ENCODE data around the gene FMNL3.

FMNL3 gene

DNA sequence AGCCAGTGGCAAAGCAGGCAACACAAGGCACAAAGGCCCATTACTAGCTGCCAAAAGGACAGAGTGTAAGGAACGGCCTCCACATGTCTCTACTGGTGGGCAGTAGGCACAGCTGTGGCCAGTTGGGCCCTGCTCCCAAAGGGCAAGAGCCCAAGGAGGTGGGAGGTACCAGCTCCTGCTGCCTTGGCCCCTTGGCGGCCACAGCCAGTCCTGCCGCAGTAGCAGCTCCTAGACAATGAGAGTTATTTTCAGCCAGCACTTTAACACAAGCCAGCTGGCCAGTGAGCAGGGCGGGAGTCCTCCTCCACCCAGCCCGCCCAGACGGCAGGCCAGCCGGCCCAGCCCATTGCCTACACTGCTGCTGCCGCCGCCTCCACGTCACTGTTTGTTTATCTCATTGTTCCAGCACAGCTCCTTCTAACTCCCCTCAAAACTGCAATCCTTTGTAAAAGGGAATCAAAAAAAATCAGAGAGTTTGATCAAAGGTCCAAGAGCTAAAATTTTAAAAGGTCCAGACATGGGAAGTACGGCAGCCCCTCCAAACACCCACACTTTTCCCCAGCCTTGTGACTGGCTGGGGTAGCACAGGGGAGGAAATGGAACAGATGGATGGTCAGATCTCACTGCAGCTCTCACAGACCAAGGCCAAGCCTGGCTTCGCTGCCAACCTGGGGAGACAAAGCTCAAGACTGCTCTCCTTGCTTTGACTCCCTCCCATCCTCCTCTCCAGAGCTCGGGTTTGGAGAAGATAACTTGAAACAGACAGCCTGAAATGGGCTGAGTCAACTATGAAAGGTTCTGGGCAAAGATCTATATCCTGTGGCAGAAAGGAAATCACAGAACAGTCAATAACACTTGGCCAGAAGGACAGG is 33.5 kb downstream of the FMNL3 start:
- peak; percentile 86 for DNase-seq

DNA sequence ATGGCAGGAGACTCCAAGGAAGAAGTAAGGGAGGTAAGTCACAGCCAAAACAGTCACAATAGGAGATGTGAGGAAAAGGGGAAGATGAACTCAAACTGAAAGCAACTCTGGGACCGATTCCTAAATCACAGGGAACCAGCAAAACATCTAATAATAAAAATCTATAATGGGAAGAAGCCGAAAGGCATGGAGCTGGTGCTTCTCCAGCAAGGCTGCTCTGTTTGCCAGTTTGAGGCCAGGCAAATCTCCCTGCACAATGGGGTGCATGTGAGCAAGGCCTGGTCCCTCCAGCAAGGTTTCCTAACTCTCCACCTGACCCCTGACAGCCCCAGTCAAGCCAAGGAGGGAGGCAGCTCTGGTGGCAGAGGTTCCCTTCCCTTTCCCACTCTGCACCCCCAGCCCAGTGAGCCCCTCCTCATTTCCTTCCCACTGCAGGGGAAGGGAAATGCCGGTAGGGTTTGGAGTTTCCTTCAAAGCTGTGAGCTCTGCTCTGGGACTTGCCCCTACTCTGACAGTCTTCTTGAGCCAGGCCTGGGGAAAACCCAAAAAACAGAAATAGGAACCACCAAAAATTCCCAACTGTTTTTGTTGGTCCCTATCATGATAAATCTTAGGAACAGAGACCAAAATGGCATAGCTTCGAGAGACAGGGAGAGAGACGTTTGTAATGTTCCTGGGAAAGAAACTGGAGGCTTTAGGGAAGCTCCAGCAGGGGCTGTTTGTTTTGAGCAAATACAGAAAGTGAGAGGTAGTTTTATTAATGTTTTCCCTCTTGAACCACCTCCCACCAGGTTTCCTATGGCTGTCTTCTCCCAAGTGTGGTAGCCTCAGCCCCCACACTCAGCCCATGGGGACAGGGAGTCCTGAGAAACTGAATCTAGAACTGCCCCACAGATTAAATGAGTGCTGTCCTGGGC is 34.6 kb downstream of the FMNL3 start:
- DNase-seq = no peak

DNA sequence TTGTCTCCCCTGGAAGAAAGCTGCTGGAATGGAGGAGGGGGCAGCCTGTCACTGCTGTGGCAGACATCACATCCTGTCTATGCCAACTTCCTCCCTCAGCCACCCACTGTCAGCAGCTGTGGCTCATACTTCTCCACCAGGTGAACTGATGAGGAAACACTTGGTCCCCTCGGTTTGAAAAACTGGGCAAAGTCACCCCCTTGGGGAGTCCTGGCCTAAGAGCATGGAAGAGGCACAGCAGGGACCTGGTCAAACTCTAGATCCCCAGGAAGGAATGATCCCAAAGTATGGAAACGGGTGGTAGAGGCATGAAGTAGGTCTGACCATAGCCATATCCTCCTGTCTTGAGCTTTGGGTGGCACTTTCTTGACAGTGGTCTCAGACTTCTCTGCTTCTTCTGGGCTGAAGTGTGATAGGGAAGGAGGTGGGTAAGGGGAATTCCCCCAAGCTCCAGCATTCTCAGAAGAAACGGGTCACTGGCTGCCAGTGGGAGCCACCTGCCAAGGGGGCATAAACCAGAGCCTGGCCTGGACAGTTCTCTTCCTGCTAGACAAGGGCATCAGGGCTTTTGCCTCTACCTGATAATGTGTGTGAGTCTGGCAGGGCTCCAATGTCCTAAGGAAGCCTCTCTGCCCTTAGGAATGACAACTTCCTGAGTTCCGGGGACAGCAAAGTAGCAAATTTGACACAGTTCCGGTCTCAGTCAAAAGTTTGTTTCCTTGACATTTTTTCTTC is 36.0 kb downstream of the FMNL3 start:
- no peak for DNase-seq

DNA sequence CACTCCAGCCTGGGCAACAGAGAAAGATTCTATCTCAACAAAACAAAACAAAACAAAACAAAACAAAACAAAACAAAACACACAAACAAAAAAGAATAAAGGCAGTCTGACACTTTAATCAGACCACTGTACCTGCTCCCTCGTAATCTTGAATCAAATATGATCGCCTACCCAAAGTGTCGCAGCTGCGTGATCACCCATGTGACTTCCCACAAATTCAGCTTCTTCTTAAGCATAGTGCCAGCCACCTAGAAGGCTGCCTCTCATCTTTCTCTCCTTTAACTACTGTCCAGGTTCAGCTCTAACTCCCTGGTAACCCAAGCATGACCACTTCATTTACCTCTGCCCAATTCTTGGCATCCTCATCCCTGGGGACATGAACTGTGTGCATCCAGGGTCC is 37.4 kb downstream of the FMNL3 start:
- DNase-seq = no peak

DNA sequence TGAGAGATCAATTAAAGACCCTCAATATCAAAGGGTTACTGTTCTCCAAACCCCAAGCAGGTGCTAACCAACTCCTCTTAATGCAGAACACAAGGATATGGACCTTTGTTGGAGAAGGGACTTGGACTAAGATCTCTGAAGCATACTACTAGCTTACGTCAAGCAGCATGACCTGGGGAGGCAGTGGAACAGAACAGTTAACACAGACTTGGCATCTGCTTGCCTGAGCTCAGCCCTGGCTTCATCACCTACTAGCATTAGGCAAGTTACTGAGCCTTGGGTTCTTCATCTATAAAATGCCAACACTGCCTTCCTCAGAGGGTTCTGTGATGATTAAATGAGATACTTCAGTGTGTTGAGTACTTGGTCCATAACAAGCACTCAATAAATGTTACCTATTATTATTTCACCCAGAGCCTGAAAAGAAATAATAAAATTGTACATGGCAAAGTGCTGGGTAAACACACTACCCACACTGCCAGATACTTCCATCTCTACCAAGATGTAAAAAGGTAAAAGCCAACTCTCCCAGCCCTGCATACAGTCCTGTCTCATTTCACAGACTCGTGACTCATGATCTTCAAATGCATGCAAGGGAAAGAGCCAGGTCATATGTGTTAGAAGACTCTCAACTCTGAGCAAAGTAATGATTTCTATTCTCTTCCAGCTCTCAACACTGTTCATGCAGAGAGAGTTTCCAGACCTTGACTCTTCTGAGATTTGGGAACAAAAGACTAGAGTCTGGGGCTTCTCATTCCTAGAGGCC is 39.7 kb downstream of the FMNL3 start:
- peak; percentile 45 for DNase-seq

DNA sequence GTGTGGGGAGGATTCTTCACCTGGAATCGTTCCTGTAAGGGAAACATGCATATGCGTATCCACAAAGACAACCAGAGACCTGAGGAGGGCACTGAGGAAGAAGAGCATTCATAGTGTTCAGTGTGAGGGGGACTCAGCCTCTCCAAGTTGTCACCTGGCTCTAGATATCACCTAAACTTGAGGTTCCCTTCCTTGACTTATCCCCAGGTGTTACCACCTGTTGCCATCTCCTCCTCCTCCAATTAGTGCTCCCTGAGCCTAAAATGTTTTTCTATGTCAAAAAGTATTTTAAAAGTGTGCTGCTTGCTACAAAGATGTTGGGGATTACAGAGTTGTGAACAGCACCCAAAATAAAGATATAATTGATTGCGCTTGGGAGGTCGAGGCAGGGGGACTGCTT is 41.0 kb downstream of the FMNL3 start:
- DNase-seq = no peak

DNA sequence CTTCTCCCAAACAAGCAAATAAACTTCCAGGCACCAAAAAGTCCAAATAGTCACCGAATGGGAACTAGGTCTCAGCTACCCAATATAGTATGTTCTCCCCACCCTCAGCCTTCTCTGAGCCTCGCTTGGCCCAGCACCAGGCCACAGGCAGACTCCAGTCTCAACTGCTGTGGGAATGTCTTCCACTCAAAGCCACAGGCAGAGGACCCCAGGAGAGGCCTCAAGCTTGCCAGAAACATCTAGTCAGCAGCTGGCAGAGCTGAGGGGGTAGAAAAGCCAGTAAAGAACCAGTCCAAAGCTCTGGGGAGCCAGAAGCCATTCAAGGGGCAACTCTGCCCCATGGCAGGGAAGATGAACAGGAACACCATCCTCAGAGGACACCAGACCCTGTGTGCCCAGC is 41.8 kb downstream of the FMNL3 start:
- DNase-seq = no peak

DNA sequence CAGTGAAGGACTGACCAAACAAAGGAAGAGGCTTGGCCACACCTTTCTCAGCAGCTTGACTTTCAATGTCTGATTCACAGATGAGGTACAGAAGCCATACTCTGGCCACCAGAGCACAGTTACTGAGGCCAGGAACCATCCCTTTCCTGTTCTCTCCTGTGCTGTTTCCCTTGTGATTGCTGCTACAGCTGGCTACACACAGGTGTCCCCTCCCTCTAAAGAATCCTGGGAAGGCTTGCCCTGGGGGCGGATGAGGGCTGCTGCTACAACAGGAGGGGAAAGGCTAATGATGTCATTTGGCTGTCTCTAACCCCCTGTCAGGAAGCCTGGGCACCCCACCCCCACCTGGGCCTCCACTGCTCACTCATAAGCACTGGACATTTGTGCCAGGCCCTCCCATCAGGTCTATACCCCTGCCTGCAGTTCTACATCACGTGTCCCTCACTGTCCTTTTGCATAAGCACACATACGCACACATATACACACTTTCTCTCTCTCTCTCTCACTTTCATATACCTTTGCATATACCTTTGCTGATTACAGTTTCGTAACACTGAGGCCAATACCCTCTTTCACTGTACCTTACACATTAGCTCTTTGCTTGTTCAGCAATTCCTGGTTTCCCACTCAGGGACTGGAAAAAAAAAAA is 42.5 kb downstream of the FMNL3 start:
- DNase-seq = no peak

DNA sequence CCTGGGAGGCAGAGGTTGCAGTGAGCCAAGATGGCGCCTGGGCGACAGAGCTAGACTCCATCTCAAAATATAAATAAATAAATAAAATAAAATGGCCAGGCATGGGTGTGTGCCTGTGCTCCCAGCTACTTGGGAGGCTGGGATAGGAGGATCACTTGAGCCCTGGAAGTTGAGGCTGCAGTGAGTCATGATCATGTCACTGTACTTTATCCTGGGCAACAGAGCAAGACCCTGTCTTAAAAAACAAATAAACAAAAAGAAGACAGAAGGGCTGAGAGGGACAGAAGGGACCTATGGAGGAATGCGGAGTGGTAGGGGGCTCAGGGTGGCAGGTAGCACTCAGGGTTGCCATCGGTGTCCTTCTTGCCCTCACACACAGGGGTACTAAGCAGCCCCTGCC is 43.0 kb downstream of the FMNL3 start:
- no peak for DNase-seq

DNA sequence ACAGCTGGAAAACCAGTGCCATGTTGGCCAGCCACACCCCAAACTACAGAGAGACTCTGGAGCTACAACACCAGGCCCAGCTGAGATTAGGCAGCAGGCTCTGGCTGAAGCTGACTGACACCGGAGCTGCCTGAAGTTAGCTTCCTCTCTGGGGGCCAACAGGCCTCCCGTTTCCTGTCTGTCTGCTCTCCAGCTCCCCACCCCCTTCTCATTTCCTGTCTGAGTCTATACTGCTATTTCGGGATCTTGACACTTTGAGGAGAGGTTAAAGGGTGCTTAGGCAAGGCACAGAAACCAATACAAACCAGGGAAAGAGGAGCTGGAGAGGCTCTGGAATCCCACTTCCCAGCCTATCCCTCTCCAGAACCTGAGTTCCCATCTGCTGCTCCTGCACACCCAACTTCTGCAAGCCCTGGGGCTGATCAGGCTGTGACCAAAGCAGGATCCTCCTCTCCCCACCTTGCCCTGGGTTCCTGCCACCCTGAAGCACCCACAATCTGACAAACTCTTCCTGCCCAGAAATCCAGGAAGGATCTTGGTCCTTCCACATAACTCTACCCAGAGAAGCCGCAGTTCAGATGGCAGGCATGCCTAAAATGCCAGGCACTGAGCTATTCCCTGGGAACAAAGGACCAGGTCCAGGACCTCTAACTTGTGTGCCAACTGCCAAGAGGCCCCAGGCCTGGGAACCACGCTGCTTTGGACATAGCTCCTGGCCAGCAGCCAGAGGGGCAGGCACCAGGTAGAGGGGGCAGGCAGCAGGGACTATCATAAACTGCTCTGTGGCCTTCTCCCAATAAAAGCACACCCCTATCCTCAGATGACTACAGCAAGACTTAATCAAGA is 44.0 kb downstream of the FMNL3 start:
- peak; percentile 92 for DNase-seq

DNA sequence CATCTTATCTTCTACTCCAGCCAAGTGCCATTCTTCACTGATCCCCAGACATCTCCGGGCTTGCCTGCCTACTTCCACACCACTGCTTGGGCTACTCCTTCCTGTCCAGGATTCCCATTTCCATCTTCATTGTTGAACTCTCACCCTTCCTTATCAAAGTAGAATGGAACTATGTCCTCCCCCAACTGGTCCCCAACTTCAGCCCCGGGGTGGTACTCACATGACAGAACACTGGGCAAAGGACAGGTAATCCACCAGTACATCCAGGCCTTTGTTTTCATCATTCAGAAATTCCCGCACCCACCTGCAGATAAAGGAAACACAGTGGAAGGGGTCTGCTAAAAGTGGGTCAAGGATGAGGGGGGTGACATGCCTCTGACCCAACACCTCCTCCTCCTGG is 45.5 kb downstream of the FMNL3 start:
- DNase-seq = no peak

DNA sequence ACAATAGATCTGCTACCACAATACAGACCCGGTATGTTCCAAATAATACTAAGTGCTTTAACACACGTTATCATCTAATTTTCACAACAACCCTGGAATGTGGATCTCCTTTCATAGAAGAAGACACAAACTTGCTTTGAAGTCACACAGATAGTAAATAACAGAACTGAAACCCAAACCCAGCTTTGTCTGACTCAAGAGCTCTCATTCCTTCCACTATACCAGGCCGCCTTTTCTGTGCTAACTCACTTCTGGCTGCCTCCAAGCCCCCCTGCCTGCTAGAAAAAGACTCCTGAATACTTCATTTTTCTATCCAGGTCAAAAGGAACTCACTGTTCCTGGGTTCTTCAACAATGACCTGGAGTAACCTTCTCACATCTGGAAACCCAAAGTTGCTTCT is 46.0 kb downstream of the FMNL3 start:
- no peak for DNase-seq

DNA sequence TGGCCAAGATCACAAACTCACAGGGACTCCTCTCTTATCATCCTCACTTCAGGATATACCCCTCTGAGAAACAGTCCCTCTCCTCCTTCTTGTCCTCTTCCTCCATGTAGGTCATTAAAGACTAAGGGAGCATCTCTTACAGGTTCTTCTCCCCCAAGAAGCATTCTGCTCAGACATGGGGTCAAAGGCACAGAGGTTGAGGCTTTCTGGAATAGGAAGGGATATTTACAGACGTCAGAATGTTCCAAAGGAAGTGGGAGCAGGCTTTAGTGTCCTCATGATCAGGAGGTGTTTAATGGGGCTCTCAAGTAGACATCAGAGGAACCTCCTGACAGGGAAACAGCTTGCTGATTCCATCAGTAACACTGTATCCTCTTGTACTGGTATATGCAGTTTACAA is 47.5 kb downstream of the FMNL3 start:
- DNase-seq = no peak

DNA sequence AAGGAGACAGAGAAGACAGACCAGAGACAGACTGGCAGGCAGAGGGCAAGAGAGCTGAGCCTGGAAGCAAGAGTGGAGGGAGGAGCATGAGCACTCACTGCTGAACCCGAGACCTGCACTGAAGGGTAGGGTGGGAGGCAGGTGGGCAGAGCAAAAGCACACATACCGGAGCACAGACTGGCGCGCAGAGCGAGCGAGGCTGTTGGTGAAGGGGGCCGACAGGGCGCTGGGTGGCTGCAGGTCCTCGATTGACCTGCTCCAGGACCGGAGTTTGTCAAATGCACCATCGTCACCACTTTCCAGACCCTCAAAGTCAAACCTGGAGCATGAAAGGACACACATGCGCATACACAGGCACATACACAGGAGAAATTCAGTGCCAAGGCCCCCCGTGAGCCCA is 48.9 kb downstream of the FMNL3 start:
- no peak for DNase-seq

DNA sequence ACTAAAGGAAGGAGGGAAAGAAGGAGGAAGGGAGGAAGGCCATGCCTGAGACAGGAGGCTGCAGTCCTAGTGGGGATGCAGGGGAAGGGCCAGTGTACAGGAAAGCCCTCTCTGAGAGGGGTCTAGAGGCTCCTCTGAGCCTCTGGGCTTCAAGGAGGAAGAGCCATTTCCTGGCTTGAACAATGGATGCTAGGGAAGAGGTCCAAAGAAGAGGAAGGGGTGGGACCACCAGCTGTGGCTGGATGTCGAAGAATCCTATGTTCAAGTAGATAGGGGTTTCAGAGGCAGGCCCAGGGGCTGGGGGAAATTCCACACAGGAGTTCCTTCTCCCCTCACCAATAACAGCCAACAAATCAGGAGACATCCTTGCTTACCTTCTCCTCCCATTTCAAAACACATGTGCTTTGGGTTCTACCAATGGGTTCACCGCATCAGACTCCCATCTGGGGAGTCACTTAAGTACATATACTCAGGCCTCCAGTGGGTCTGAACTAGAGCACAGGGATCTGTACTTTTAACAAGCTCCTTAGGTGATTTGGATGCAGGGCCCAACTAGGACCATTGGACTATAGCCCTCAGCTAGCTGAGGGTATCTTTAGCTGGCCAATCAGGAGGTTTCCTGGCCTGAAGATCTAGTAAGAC is 51.5 kb downstream of the FMNL3 start:
- no peak for DNase-seq

DNA sequence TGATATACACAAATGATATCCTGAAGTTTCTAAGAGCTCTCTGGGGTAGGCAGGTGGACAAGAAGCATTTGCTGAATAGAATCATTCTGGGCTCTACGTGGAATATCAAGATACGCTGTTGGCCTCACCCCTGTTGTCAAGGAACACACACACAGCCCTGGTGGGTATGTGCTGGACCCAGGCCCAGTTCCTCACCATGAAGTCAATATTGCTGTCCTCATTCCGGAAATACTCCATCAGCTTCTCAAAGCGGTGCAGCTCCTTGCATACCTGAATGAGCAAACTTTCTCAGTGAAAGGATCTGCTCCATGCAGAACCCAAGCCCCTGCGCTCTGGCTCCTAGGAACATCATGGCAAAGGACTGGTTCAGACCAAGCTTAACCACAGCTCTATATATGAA is 52.5 kb downstream of the FMNL3 start:
- no peak for DNase-seq

DNA sequence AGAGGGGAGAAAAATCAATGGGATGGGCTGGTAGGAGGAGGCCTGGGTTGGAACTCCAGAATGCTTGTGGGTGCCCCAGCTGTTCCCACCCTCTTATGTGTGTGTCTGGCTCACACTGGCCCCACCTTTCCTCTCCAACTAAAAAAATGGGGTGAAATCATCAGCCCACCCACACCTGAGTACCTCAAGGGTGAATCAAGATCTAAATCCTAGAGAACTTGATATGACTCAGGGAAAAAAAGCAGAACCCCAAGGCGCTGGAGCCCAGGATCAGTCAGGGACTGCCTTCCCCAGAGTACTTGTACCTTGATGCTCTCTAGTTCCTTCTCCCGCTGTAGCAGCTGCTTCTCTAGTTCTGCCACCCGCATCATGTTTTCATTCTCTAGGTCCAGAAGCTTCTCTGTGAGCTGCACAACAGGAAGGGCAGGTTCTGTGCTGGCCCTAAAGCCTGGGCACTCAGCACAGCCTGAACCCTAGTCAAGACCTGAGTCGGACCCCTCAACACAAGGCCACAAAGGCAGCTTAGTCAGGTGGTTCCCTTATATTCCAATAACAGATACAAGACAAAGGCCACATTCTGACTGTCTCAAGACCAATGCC is 54.2 kb downstream of the FMNL3 start:
- no peak for DNase-seq

DNA sequence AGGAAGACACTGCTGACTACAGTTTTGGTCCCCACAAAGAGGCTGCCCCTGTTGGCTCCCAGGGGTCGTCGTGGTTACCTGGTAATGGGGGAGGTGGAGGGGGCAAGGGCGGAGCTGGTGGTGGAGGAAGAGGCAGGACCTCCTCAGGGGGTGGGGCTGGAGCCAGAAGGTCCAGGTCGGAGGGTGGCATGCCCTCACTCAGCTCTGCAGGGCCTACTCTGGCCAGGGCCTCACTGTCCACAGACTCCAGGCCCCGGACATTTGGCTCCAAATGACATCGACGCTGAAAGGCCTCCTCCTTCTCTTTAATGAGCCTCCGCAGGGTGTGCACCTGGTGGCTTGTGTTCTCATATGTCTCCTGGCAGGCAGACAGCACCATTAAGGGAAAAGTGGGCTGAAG is 55.4 kb downstream of the FMNL3 start:
- no peak for DNase-seq

DNA sequence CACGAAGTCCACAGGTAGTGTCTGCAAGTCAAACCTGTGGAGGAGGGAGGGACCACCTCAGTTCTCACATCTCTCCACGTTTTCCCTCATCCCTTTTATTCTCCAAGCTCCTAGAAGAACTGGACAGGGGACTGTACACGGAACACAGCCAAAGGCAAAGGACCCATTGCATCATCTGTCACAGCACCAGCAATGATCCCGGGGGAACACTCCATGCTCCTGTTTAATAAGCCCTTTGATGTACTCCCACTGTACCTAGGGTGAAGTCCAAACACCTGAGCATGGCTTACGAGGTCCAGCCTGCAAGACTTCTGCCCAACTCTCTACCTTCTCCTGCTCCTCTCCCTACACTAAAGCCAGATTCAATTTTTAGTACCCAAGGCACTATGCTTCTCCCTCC is 57.3 kb downstream of the FMNL3 start:
- no peak for DNase-seq

DNA sequence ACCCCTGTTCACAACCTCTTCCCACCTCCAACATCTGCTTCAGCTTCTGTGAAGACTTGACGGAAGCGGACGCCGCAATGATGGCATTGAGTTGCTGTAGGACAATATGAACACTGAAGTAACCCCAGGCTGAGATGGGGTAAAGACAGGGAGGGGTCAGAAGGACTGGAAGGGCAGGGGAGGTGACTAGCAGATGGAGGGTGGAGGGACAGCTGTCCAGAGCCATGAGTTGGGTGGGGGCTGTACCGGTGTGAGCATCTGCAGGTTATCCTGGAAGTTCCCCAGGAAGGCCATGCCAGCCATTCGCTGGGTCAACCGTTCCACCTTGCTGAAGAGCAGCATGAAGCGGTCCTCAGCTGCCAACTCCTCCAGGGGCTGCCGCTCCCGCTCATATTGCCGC is 57.8 kb downstream of the FMNL3 start:
- DNase-seq = no peak

Data from fibroblast of skin of right quadriceps (primary cell).